Right lobe of liver (tissue), 4 donors: ENCODE measurements around the gene ITPR1.
A peak's percentile ranks its signal among the peaks of the same experiment; 100 is the strongest.

Experiments
- CTCF ChIP-seq, 4 donors: fragments of 200-600 bp in 3 of 4; fragments of 450-650 bp in 1 of 4; IDR thresholded peaks; one replicate each; pipeline versions ENCODE4 v1.5.1 to v1.8.0; 2016 to 2022; ENCODE audit warnings: antibody characterized with exemption in 4 of 4, mild to moderate bottlenecking in 2 of 4
- POLR2A ChIP-seq: fragments of 450-650 bp; IDR thresholded peaks from one replicate; pipeline ENCODE4 v1.6.1; 2017; ENCODE audit warnings: antibody characterized with exemption, mild to moderate bottlenecking
- donor health status: DM: no; HTN: no; CAD: no.
- donor health status: DM: no; HTN: no; CAD: no.
- donor health status: DM: no; HTN: yes; CAD: no.

- TF ChIP-seq CTCF (IDR thresholded peaks at IDR 0.05) (no peak), POLR2A (peak; percentile 37)
These were observed 373.7 kb downstream of the ITPR1 start for GRCh38 chr3:4866866-4867265.
